CMK (cell line): ENCODE results near the gene BCL10.
"Not testable (repeated sequence)": the region's sequence is repeated elsewhere in the genome, so short reads cannot be mapped to it uniquely, and the experiment has no call there.

Experiments used
- DNase-seq: peaks from one replicate; pipeline ENCODE4 v3.0.0-alpha.2; 2010; ENCODE audit warnings: low read depth

BCL10 gene

GRCh38 chr1:85264150-85264549 is 12.3 kb downstream of the BCL10 start:
- no peak for DNase-seq

GRCh38 chr1:85262985-85263384 is 13.4 kb downstream of the BCL10 start:
- no peak for DNase-seq

- DNase-seq = no peak
These were observed 16.5 kb downstream of the BCL10 start for GRCh38 chr1:85259912-85260274.

- DNase-seq = peak; percentile 86
These were observed 17.1 kb downstream of the BCL10 start, which contains the start of gene C1orf52 for GRCh38 chr1:85259118-85259911. C1orf52 (minus strand) TSS chr1:85259662; CDS start chr1:85259633, 29 bp downstream.

GRCh38 chr1:85258536-85259117 is 17.8 kb downstream of the BCL10 start:
- DNase-seq = no peak

GRCh38 chr1:85249042-85249441 is 27.4 kb downstream of the BCL10 start:
- DNase-seq = not testable (repeated sequence)

- DNase-seq = no peak
These were observed 30.5 kb downstream of the BCL10 start for GRCh38 chr1:85245891-85246290.

- no peak for DNase-seq
These were observed 31.0 kb downstream of the BCL10 start for GRCh38 chr1:85245456-85245855.

- no peak for DNase-seq
These were observed 32.0 kb downstream of the BCL10 start for GRCh38 chr1:85244271-85245061.

GRCh38 chr1:85243372-85243771 is 33.1 kb downstream of the BCL10 start:
- DNase-seq = no peak

GRCh38 chr1:85240643-85241042 is 35.8 kb downstream of the BCL10 start:
- no peak for DNase-seq

- DNase-seq = no peak
These were observed 36.2 kb downstream of the BCL10 start for GRCh38 chr1:85240174-85240601.

- no peak for DNase-seq
These were observed 38.8 kb downstream of the BCL10 start for GRCh38 chr1:85237613-85238012.

- no peak for DNase-seq
These were observed 46.0 kb downstream of the BCL10 start for GRCh38 chr1:85230305-85230977.

- no peak for DNase-seq
These were observed 46.8 kb downstream of the BCL10 start for GRCh38 chr1:85229574-85230097.

GRCh38 chr1:85228972-85229371 is 47.5 kb downstream of the BCL10 start:
- no peak for DNase-seq

- no peak for DNase-seq
These were observed 50.6 kb downstream of the BCL10 start for GRCh38 chr1:85225624-85226380.

GRCh38 chr1:85224734-85225623 is 51.5 kb downstream of the BCL10 start:
- no peak for DNase-seq

GRCh38 chr1:85224295-85224694 is 52.1 kb downstream of the BCL10 start:
- no peak for DNase-seq

GRCh38 chr1:85223334-85223733 is 53.1 kb downstream of the BCL10 start:
- DNase-seq = no peak
